22Rv1 (cell line): Measurements from ENCODE around the gene DPH2.

Source experiments
- H3K27ac ChIP-seq: fragments of 450-650 bp; 2 replicates; pipeline ENCODE4 v1.5.1; 2017
- ZFX ChIP-seq: fragments of 450-650 bp; IDR thresholded peaks from 2 replicates; pipeline ENCODE4 v1.6.1; 2017; ENCODE audit warnings: antibody characterized with exemption, borderline replicate concordance
- TF ChIP-seq, protein P1 (sequence below): fragments of 450-650 bp; IDR thresholded peaks from 2 replicates; pipeline ENCODE4 v1.5.1; 2017; ENCODE audit warnings: mild to moderate bottlenecking

The DPH2 gene

DNA sequence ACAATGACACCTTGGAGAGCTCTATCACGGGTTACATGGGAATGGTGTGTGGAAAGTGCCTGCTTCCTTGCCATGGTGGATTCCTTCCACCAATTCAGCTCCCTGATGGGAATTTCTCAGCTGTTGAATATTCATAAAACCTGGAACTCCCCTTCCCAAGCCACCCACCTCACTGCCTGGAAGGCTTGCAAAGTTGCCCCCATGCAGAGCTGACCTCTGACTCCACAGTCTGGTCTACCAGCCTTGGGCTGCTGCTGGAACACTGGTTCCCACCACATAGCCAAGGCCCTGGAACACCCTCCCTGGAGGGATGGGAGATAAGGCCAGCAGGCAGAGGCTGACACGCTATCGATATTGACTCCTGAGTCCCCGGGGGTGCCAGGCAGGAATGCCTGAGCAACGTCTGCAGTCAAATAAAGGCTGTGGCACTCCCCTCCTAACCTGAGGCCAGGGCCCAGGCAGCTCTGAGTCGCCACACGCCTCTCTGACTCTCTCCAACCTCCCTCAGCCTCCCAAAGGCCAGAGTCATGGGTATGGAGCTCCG lies 30.4 kb downstream of the DPH2 start:
- no peak for TF ChIP-seq ZFX
- TF ChIP-seq, protein P1, sequence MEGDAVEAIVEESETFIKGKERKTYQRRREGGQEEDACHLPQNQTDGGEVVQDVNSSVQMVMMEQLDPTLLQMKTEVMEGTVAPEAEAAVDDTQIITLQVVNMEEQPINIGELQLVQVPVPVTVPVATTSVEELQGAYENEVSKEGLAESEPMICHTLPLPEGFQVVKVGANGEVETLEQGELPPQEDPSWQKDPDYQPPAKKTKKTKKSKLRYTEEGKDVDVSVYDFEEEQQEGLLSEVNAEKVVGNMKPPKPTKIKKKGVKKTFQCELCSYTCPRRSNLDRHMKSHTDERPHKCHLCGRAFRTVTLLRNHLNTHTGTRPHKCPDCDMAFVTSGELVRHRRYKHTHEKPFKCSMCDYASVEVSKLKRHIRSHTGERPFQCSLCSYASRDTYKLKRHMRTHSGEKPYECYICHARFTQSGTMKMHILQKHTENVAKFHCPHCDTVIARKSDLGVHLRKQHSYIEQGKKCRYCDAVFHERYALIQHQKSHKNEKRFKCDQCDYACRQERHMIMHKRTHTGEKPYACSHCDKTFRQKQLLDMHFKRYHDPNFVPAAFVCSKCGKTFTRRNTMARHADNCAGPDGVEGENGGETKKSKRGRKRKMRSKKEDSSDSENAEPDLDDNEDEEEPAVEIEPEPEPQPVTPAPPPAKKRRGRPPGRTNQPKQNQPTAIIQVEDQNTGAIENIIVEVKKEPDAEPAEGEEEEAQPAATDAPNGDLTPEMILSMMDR, result no peak
- H3K27ac ChIP-seq, result no peak overlapping the region

DNA sequence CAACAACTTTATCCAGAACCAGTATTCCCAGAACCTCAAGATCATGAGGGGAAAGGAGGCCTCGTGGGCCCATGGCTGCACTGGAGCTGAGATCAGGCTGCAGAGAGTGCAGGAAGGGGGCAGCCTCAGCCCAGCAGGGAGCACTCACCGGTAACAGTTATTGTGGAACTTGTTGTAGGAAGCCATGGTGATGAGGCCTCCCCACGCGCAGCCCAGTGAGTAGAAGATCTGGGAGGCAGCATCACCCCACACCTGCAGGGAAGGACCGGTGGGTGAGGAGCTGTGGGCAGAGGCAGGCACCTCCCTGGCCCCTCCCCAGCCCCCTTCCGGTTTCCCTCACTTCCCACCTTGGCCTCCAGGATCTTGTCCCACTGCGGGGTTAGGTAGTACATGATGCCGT lies 32.4 kb downstream of the DPH2 start:
- TF ChIP-seq, protein P1, result no peak
- TF ChIP-seq ZFX, result no peak
- no peak overlapping the region for H3K27ac ChIP-seq

DNA sequence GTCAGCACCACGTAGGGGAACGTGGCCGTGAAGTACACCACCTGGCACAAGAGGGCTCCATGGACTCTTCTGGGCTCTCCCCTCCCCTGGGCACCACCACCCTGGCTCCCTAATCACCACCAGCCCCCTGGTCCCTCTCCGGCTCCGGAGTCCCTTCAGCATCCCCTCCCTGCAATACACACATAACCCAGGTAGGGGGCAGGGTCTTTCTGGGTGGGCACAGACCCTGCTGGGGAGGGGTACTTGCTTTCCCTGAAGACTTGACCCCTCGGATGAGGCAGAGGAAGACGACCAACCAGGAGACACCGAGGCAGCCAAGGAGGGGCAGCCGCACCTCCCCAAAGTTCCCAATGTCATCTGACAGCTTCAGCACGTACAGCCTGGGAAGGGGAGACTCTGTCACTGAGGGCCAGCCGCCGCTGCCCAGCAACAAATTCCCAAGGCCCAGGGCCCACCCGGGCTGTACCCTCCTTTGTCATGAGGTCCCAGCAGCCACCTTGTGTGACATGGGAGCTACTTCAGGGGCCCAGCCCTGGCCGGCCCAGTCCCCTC lies 32.9 kb downstream of the DPH2 start:
- no peak overlapping the region for H3K27ac ChIP-seq
- TF ChIP-seq, protein P1, result no peak
- no peak for TF ChIP-seq ZFX

DNA sequence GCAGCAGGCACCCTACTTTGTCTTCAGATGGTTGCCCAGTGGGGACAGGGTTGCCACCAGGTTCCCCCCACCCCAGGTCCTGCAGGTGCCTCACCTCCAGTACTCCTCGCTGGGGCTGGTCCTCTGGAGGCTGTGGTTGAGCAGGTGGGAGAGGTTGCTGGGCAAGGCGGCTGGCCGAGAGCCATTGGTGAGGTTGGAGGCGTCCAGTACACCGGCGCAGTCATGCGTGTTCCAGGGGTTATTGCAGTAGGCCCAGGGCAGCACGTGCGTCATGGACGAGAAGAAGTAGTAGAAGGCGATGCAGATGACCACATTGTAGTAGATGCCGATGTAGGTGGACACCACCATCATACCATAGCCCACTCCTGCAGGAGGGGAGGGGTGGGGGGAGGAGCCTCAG lies 38.4 kb downstream of the DPH2 start:
- H3K27ac ChIP-seq, result no peak overlapping the region
- TF ChIP-seq, protein P1, result no peak

DNA sequence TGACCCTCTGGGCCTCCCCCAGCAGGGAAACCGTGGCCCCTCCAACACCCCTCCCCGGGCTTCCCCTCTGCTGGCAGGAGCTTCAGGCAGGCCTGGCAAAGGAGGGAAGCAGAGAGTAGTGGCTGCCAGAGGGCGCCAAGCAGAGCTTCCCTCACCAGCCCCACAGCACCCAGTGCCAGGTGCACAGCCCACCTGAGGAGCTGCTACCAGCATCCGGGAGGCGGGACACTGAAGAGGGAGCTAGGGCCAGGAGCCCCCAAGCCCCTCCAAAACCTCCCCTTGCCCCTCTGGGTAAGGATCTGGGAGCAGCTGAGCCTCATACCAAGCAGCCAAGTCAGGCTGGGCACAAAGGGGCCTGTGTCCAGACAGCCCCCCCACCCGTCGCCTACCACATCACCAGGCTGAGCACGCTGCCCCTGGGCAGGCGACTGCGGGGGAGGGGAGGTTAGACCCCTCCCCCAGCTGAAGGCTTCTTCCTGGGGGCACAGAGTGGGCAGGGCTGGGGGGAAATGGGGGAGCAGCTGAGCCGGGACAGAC lies 41.2 kb downstream of the DPH2 start:
- TF ChIP-seq ZFX, result no peak
- TF ChIP-seq, protein P1, result no peak
- H3K27ac ChIP-seq, result no peak overlapping the region

DNA sequence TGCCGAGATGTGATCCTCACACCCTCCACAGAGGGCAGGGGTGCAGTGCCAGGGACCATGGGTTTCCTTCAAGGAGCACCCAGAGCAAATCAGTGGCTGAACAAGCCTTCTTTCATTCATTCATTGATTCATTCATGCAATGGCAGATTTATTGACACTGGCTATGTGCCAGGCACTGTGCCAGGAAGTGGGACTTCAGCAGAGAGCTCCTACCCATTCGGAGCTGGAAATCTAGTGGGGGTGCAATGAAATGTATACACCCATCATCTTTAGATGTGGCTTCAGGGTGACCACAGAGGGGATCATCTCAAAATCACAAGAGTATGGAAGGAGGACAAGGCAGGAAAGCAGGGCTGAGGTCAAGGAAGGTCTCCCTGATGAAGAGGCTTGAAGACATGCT lies 42.6 kb downstream of the DPH2 start:
- TF ChIP-seq ZFX, result no peak
- TF ChIP-seq, protein P1, result no peak
- no peak overlapping the region for H3K27ac ChIP-seq

DNA sequence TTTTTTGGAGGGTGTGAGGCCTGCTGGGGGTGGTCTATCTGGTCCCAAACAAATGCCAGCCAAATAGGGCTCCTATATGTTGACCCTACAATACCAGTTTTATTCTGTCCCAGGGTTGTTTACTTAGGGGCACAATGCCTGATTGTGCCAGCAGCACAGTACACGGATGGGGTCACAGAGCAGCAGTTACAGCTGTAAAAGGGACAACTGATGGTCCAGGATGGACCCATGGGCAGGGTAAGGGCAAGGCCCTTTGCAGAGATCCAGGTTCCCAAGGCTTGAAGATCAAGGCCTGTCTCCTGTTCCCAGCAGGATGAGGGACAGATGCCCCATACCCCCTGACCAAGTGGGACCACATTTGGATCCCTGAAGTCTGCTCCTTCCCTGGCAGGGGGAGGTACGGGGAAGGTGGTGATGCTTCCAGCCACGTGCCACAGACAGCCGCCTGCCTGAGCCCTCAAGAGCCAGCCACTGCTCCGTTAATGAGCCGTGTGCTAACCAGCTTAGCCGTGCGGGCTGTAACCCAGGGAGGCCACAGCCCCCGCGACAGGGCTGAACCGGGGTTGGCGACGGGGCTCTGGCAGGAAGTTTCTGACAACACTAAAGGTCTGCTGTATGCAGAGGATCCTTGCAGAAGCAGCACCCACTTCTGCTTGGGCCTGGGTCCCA lies 43.3 kb downstream of the DPH2 start:
- H3K27ac ChIP-seq, result no peak overlapping the region
- no peak for TF ChIP-seq ZFX
- TF ChIP-seq, protein P1, result no peak
